ENCODE results near the gene GCNA.
"Not testable (repeated sequence)": the region's sequence is repeated elsewhere in the genome, so short reads cannot be mapped to it uniquely, and the experiment has no call there.

The GCNA gene

DNA sequence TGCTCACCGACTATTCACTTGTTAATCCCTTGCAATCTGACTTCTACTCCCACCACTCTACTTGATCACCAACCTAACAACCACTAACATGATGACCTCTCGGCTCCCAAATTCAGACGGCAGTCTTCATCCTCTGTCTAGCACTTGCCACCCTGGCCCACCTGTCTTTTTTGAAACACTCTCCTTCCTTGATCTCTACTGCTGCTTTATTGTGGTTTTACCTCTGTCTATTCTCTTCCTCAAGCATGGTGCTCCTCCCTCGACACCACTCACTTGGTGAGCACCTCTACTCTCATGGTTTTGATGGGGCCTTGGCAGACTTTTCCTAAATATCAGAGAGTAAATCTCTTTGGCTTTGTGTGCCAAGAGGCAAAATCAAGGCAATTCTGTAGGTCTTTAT is 61.8 kb downstream of the GCNA start:
- TF ChIP-seq, protein P1, sequence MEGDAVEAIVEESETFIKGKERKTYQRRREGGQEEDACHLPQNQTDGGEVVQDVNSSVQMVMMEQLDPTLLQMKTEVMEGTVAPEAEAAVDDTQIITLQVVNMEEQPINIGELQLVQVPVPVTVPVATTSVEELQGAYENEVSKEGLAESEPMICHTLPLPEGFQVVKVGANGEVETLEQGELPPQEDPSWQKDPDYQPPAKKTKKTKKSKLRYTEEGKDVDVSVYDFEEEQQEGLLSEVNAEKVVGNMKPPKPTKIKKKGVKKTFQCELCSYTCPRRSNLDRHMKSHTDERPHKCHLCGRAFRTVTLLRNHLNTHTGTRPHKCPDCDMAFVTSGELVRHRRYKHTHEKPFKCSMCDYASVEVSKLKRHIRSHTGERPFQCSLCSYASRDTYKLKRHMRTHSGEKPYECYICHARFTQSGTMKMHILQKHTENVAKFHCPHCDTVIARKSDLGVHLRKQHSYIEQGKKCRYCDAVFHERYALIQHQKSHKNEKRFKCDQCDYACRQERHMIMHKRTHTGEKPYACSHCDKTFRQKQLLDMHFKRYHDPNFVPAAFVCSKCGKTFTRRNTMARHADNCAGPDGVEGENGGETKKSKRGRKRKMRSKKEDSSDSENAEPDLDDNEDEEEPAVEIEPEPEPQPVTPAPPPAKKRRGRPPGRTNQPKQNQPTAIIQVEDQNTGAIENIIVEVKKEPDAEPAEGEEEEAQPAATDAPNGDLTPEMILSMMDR (IDR thresholded peaks at IDR 0.05; ENCODE audit: low read depth, low read length), result no peak
- H3K4me3 ChIP-seq (ENCODE audit: low read depth, low read length), result no peak overlapping the region

- not testable (repeated sequence) for H3K4me3 ChIP-seq (ENCODE audit: low read depth, low read length)
These were observed 66.2 kb downstream of the GCNA start for GRCh38 chrX:71644406-71644805.

DNA sequence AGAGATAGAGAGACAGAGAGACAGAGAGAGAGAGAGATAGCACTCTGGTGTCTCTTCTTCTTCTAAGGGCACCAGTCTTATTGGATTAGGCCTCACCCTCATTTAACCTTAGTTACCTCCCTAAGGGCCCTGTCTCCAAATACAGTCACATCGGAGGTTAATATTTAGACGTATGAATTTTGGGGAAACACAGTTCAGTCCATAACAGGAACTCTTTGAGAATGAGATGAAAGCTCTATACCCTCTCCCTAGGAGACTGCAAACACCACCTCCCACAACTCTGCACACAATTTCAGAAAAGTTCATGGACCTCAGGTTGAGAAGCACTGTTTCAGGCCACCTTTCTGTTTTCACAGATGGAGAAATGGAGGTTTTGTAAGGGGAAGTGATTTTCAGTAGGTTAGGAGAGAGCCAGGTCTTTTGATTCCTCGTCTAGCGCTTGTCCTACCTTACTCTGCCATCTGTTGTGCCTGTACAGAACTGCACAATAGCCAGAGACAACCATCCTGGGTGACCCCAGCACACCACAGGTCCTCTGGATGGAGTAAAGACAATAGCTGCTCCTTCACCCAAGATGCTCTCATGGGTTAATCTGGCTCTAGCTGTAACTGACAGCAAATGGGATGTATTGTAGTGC is 72.2 kb downstream of the GCNA start:
- no peak overlapping the region for H3K4me3 ChIP-seq (ENCODE audit: low read depth, low read length)
- TF ChIP-seq, protein P1 (IDR thresholded peaks at IDR 0.05; ENCODE audit: low read depth, low read length), result no peak

- H3K4me3 ChIP-seq (ENCODE audit: low read depth, low read length), result no peak overlapping the region
- TF ChIP-seq, protein P1 (IDR thresholded peaks at IDR 0.05; ENCODE audit: low read depth, low read length), result peak; percentile 46
These were observed 74.2 kb downstream of the GCNA start for GRCh38 chrX:71652405-71652804.

DNA sequence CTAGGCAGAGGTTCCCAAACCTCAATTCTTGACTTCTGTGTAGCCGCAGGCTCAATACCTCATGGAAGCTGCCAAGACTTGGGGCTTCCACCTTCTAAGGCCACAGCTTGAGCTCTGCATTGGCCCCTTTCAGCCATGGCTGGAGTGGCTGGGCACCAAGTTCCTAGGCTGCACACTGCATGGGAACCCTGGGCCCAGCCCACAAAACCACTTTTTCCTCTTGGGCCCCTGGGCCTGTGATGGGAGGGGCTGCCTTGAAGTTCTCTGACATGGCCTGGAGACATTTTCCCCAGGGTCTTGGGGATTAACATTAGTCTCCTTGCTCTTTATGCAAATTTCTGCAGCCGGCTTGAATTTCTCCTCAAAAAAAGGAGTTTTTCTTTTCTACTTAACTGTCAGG is 75.1 kb downstream of the GCNA start:
- TF ChIP-seq, protein P1 (IDR thresholded peaks at IDR 0.05; ENCODE audit: low read depth, low read length), result no peak
- no peak overlapping the region for H3K4me3 ChIP-seq (ENCODE audit: low read depth, low read length)

DNA sequence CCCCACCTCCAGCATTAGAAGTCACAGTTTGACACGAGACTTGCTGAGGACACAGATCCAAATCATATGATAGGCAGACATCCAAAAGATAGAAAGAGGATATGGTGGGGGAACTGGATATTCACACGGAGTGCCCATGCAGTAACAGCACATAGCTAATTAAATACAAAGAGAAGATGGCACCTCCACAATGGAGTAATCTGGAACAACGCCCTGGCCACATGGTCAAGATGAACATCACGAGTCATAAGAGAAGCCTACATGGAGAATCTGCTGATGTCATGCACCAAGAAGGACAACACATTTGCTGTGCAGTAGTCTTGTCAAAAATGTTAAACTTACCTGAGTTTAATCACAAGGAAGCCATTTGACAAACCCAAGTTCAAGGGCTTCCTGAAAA is 79.0 kb downstream of the GCNA start:
- TF ChIP-seq, protein P1 (IDR thresholded peaks at IDR 0.05; ENCODE audit: low read depth, low read length), result no peak
- no peak overlapping the region for H3K4me3 ChIP-seq (ENCODE audit: low read depth, low read length)

DNA sequence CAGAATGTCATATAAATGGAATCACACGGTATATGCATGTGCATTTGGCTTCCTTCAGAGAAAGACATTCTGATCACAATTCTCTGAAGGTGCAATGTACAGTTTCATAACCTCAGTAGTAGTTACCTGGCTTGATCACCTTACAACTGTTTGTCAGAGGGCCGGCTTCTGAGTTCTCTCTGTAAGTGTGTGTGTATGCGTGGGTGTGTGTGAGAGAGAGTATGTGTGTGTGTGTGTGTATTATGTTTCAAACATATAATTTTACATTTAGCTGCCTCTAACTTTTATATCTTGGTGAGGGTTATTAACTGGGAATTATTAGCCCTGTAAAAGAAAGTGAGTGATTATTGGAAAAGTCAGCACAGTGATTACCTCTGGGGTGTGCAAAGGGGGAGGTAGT is 81.1 kb downstream of the GCNA start:
- TF ChIP-seq, protein P1 (IDR thresholded peaks at IDR 0.05; ENCODE audit: low read depth, low read length), result no peak
- no peak overlapping the region for H3K4me3 ChIP-seq (ENCODE audit: low read depth, low read length)

DNA sequence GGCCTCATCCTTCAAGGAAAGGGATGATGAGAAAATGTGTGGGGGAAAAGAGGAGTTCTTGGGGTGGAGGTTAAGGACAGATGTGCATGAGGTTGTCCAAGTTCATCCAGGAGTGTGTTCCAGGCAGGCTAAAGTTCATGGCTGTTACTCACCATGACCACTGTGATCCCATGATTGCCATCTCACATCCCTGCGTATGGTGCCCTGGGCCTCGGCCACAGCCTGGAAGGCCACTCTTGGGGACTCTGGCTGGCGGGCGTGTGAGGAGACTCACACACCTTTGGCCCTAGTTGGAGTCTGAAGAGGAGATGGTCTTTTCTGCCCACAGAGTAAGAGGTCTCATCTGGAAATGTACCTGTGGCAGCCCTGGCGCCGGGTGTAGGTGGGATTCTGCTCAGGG is 81.7 kb downstream of the GCNA start:
- TF ChIP-seq, protein P1 (IDR thresholded peaks at IDR 0.05; ENCODE audit: low read depth, low read length), result no peak
- no peak overlapping the region for H3K4me3 ChIP-seq (ENCODE audit: low read depth, low read length)
